Activated T-cell treated with anti-CD3 and anti-CD28 coated beads for 48 hours (primary cell): ENCODE data around the gene ZNF688.

ENCODE experiments used
- DNase-seq: peaks from one replicate; pipeline ENCODE4 v3.0.0-alpha.2; 2020; ENCODE audit warnings: low read depth

ZNF688 gene

DNA sequence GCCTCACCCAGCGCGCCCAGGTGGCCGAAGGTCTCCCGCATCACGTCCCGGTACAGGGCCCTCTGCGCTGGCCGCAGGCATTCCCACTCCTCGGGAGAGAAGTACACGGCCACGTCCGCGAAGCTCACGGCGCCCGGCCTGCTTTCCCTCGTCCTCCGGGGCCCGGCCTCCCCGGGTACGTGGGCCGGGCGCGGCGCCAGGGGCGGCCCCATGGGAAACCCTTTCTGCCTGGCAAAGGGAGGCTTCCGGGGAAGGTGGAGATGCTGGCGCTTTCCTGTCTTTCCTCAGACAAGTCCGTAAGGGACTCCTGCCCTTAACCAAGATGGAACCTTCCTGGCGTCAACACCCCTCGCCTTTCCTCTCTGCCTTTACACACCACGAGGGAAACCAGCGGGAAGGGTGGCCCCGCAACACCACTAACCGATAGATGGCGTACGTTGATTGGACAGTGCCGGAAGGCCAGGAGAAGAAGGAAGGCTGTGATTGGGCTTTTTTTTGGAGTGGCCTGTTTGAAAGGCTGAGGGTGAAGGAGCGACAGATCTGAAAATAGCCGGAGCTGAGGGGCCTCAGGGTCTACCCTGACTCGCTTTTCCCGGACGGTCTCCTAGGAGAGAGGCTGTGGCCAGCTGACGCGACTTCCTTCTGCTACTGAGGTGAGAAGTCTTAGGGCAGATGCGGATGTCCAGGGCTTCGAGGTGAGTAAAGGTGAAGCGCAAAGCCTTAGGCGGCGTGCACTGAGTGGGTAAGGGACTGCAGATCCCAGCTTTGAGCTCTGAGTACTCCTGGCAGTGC lies 14.1 kb upstream of the ZNF688 start, which contains the start of gene ZNF785:
Gene ZNF785, minus strand, starts transcription at position 298 of the 792 bp plus-strand sequence. Its CDS starts 86 bp downstream, at position 212.
- DNase-seq: peak; percentile 86

DNA sequence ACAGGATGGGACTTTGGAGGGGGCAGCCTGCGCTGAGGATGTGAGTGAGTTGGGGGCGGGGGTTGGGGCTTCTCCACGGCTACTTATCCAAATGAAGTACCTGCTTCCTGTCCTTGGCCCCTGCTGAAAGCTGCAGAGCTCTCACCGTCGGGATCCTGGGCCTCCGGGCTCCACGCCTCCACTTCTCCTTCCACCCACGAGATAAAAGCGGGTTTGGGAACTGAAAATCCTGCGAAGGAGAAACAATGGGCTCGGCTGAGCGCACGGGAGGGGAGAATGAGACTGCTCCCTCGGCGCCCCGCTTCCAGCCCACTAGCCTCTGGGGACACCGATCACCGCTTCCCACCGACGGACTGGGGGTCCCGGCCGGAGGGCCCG lies 13.5 kb upstream of the ZNF688 start:
- DNase-seq: no peak

DNA sequence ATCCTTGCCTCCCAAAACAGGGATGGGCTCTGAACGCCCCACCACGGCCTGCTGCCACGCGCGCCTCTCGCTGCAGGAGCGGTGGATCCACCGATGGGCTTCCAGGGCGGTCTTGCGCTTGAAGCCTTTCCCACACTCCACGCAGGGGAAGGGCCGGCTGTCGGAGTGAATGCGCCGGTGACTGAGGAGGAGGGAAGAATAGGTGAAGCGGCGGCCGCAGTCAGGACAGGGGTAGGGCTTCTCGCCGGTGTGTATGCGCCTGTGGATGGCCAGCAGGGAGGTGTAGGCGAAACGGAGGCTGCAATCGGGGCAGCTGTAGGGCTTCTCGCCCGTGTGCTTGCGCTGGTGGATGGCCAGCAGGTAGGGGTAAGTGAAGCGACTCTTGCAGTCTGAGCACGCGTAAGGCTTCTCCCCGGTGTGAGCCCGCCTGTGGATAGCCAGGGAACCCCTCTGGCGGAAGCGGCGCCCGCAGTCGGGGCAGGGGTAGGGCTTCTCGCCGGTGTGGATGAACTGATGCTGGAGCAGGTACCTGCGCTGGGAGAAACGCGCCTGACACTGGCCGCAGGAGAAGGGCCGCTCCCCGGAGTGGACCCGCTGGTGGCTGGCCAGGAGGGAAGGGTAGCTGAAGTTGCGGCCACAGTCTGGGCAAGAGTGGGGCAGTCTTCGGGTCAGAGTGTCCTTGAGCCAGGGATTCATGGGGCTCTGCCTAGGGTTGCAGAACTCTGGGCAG lies 11.3 kb upstream of the ZNF688 start:
- no peak for DNase-seq

DNA sequence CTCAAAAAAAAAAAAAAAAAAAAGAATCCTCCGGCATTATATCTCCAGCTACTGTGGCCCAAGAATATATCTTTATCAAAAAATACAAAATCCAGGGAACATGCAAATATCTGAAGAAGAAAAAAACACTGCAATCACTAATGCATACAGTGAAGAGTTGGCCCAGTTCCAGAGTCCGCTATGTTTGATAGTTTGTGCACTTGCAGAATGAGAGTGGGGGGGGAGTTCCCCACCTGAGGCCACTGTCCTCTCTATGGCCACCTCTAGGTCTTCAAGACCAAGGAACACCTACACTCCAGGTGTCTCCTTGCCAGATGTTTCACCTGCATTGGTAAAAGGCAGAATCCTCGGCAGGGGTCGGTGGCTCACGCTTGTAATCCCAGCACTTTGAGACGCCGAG lies 9.9 kb upstream of the ZNF688 start:
- no peak for DNase-seq

DNA sequence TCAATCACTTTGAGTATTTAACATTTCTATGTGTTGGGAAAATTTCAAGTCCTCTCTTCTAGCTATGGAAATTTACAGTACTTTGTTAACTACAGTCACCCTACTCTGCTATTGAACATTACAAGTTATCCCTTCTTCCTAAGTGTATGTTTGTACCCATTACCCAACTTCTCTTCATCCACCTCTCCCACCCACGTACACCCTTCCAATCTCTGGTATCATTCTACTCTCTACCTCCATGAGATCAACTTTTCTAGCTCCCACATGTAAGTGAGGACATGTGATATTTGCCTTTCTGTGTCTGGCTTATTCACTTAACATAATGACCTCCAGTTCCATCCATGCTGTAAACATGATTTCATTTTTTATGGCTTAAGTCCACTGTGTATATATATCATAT lies 3.2 kb upstream of the ZNF688 start:
- DNase-seq: no peak

DNA sequence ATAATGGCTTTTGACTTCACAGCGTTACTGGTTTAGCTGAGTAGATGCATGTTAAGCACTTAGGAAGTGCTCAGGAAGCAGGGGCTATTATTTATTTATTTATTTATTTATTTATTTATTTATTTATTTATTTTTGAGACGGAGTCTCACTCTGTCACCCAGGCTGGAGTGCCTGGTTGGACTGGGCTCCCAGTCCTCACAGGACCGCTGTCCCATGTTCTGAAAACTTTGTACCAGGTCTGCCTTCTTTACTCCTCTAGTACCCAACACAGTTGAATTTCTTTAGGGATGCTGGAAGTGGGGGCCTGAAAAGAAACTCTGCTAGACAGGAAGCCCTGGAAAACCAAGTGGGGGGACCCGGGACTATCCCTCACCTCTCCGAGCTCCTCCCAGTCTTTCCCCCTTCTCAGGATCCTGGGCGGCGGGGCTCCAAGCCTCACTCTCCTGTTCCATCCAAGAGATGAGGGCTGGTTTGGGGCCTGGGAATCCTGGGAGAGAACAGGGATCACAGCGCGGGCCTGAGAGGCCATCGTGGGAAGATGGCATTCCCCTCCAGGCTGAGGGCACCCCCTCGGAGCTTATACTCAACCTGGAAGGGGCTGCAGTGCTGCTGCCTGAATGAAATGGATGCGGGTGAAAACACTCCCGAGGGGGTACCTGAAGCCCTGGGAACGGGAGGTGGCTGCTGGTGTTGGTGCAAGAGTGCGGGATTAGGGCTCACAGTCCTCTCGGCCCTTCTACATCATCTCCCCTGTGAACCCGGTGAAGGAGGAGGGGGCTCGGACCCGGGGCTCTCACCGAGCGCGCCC lies 674 bp downstream of the ZNF688 start:
- no peak for DNase-seq

DNA sequence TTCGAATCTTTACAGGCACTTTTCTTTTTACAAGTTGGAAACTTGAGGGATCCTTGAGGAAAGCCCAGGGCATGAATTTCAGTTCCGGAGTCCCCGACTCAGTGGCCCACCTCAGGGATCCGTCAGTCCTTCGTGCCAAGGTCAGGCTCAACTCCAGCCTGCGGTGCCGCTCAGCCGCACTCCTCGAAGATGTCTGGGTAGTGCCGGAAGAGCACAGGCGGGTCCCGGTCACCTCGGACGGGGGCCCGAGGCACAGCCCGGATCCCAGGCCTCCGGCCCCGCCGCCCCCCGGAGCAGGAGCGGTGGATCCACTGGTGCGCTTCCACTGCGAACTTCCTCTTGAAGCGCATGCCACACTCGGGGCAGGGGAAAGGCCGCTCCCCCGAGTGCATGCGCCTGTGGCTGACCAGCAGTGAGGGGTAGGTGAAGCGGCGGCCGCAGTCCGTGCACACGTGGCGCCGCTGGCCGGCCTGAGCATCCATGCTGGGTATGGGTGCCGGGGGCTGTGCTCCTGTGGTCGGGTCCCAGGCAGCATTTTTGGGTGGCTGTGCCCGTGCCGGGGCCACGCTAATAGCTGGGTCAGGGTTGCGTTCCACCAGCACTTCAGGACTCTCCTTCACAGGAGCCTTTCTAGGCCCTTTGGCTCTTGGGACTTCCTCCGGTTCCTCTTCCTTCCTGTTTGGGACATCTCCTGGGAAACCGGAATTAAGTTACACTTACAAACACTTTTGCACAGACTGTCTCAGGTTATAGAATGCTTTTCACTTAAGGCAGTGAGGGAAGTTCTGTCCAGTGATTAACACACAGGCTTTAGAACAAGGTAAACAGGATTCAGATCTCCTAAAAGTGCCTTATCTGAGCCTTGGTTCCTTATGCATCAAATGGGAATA lies 1.5 kb downstream of the ZNF688 start:
- DNase-seq: no peak

DNA sequence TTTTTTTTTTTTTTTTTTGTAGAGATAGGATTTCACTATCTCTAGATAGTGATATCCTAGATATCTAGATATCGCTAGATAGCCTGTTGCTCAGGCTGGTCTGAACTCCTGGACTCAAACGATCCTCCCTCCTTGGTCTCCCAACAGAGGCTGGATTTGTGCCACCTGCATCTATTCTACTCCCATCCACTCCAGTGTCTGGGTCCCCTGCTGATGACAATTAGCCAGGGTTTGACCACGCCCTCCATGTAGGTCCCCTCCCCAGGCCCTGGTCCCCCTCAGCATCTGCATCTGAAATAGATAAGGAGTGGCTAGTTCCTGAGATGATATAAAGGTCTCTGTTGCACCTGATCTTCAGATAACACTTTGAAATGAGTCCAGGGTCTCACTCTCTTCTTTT lies 2.2 kb downstream of the ZNF688 start:
- no peak for DNase-seq

DNA sequence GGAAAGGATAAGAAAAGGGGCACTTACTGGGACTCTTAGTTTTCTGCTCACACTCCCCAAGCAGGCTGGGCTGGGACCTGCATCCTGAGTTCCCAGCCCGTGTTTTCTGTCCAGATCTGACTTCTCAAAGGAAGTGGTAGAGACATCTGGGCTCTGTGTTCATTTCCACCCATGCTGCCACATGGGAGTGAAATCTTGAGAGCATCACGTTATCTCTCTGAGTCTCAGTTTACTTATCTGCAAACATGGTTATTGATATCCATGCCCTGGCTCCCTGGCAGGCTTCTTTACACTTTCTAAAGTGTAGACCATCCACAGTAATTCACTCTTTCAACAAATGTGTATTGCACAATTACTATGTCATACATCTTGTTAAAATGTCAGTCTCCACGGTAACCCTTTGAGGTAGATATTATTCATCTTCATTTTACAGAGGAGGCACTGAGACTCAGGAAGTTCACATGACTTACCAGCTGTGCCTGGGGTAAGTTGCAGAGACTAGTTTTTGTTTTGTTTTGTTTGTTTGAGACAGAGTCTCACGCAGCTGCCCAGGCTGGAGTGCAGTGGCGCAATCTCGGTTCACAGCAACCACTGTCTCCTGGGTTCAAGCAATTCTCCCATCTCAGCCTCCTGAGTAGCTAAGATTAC lies 3.4 kb downstream of the ZNF688 start:
- no peak for DNase-seq

DNA sequence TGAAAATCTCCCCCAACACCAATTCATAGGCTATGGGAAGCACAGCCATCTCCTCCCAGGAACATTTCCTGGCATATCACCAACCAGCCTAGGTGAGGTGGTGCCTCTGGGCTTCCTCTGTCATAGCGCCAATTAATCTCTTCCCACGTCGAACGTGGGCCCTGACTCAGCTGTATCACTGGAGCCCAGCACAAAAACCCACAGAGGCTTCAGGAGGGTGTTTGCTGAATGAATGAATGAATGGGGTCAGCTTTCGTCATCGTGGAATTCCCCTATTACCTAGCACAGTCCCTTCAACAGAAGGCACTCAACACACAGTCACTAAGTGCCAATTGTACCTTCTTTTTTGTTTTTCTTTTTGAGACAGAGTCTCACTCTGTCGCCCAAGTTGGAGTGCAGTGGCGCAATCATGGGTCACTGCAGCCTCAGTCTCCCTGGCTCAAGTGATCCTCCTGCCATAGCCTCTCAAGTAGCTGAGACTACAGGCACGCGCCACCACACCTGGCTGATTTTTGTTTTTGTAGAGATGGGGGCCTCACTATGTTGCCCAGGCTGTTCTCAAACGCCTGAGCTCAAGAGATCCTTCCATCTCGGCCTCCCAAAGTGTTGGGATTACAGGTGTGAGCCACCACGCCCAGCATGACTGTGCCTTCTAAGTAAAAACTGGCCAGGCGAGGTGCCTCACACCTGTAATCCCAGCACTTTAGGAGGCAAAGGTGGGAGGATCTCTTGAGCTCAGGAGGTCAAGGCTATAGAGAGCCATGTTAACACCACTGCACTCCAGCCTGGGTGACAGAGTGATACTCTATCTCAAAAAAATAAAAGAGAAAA lies 4.1 kb downstream of the ZNF688 start:
- no peak for DNase-seq

DNA sequence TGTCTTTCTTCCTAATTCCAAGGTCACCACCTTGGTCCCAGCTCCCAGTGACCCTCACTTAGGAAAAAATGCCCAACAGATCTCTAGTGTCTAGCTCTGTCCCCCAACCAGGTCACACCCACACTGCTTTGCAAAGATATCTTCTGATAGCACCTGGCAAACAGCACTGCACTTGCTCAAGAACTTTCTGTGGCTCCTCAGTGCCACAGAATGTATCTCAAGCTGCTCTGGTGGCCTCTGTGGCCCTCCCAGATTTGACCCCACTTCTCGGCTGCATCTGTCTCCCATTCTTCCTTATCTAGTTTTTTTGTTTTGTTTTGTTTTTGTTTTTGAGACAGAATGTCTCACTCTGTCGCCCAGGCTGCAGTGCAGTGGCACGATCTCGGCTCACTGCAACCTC lies 5.0 kb downstream of the ZNF688 start:
- DNase-seq: no peak

DNA sequence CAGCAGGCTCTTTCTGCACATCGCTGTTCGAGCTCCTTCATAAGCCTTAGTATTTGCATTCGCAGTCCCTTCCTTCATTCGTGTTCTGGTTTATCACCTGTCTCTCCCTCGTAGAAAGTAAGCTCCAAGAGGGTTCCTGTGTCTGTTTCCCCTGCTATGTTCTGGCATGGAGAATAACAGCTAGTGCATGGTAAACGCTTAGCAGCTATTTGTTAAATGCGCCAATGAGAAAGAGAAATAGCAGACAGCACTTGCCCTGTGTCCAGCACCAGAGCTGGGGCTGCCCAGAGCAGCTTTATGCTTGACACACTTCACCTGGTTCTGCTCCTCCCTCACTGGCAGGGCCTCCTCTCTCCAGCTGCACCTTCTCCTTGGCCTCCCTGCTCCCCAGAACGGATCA lies 5.5 kb downstream of the ZNF688 start:
- DNase-seq: no peak

DNA sequence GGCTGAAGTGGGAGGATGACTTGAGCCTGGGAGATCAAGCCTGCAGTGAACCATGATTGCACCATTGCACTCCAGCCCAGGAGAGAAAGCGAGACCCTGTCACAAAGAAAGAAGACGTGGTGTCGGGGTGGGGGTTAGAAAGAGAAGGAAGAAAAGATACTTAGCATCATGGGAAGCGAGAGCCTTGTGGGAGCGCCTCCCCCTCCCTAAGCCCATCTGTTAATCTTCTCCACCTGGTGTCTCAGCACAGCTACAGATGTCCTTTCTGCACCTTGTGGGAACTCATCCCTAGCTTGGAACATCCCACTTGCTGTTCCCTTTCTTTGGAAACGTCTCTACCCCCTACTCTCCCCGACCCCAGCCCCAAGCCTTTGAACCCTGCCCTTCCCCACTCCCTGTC lies 6.0 kb downstream of the ZNF688 start:
- no peak for DNase-seq

DNA sequence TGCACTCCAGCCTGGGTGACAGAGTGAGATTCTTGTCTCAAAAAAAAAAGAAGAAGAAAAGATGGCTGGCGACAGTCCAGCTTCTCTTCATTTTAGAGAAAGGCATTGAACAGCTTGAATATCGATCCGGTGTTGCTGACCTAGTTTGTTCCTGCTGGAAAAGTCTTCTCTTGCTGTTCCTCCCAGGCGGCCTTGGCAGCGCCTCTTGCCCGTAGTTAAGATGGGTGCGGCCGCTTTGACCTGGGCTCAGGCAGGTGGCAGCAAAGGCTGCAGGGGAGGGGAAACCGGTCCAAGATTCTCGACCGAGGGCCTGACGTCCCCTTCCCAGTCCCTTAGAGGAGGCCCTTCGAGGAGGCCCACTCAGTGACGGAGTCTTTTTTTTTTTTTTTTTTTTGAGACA lies 9.5 kb downstream of the ZNF688 start:
- no peak for DNase-seq

DNA sequence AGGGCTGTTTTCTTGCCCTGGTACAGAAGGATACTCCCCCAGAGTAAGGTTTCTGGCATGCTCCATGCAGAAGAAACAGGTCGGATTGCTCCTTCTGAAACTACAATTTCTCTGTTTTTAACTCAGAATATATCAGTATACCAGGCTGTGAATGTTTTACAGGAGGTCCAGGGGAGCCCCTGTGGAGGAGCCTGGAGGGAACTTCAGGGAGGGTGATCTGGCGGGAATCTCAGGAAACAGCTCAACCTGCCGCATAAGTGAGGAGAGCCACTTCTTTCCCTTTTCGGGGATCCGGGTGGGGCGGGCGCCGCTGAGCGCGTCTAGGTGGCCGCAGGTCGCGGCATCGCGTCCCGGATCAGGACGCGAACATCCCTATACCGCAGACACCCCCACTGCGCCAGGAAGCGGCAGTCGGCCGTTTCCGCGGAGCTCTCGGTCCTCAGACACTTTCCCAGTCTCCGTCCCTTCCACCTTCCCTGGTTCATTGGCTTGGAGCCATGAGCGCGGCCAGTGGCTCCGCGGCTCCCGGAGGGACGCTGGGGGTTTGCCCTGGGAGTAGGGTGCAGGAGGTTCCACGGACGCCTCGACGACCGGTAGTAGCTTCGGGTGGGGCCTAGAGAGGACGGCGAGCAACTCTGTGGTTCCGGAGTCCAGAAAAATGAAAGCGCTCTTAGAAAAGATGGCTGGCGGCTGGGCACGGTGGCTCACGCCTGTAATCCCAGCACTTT lies 10.3 kb downstream of the ZNF688 start:
- DNase-seq: no peak

DNA sequence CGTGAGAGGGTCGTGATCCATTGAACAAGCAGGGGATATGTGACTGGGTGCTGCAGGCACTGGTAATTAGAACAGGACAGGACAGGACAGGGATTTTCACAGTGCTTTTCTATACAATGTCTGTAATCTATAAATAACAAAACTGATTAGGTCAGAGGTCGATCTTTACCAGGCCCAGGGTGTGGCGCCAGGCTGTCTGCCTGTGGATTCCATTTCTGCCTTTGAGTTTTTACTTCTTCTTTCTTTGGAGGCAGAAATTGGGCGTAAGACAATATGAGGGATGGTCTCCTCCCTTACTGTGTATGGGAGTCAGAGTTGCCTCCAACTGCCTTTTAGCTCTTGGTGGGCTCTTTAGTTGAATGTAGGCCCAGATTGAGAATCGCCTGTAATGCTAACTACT lies 11.8 kb downstream of the ZNF688 start:
- DNase-seq: no peak

DNA sequence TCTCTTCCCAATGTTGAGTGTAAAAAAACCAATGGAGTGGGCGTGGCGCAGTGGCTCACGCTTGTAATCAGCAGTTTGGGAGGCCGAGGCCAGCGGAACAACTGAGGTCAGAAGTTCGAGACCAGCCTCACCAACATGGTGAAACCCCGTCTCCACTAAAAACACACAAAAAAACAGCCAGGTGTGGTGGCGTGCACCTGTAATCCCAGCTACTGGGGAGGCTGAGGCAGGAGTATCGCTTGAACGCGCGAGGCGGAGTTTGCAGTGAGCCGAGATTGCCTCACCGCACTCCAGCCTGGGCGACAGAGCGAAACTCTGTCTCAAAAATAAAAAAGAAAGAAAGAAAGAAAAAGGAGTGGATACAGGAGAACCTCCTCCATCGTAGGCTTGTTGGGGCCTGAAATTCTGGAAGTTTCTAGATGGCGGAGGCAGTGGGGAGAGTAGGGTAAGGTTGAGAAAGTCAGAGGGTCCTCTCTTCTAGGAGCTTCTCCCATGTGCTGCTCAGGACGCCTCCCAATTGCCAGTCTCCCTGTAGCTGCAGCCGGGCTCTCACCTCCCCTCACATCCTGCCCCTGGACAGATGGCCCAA lies 12.6 kb downstream of the ZNF688 start:
- DNase-seq: no peak

DNA sequence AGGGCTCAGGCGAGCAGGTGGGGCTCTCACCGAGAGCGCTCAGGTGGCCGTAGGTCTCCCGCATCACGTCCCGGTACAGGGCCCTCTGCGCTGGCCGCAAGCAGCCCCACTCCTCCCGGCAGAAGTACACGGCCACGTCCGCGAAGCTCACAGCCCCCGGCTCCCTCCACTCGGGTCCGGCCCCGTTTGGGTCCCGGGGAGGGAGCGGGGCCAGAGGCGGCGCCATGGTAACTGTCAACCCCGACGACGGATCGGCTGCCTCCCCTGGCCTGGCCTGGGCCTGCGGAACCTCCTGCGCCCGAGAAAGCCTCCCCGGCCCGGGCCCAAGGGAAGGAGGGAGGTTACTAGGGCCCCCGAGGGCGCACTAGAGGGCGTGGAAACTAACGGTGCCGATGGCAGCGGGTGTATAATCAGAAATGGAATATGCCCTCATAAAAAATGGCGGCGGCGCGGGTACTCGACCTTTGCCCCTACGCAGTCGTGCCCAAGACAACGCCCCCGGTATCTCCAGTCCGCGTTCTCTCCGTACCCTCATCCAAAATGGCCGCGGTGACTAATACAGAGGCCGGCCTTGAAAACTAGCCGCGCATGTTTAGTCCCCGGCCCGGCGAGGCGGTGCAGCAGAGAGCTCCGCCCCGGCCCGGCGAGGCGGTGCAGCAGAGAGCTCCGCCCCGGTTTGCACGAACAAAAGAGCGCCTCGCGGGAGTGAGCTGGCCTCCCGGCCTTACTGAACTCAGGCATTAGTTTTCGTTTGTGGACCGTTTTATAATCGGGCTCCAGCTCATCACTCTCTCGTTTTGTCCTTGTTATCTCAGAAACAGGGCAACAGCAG lies 13.3 kb downstream of the ZNF688 start, which contains the start of gene ZNF764:
Gene ZNF764, minus strand, starts transcription at position 418 of the 832 bp plus-strand sequence. Its CDS starts 192 bp downstream, at position 226.
- peak; percentile 97 for DNase-seq
